T-cell (primary cell): ENCODE results near the gene SORCS3. TPM values are rescaled to one million over a fixed set of nuclear protein-coding genes. Genes with fewer than 3 reads are reported as not detected.

Experiments
- ATAC-seq, 4 experiments: fragments of 200-7000 bp in 3 of 4; fragments of 150-1000 bp in 1 of 4; cut with Tn5 transposase; replicated peaks in 1 of 4; 1 replicate in 3 of 4; 2 replicates in 1 of 4; pipeline ENCODE4 v1.10.0; 2021; ENCODE audit warnings: moderate library complexity in 3 of 4, mild to moderate bottlenecking in 2 of 4, moderate number of reproducible peaks in 1 of 4
- CTCF ChIA-PET, 2 donors: fragments of 300-600 bp; sonication (Branson Sonifier 250); formaldehyde crosslinking; loops; one replicate each; lab custom pipeline; 2022; ENCODE audit warnings: antibody characterized with exemption in 2 of 2; lab: Charles Lee
- POLR2A ChIA-PET, 2 donors: fragments of 300-600 bp; sonication (Branson Sonifier 250); formaldehyde crosslinking; loops; one replicate each; lab custom pipeline; 2022; ENCODE audit warnings: antibody characterized with exemption in 2 of 2; lab: Charles Lee
- DNase-seq, 35 experiments: peaks; one replicate each; pipeline versions ENCODE4 v3.0.0 to v3.0.0-alpha.2; 2013 to 2023
- H3K27ac ChIP-seq: one replicate; pipeline ENCODE4 v1.5.1; 2013; ENCODE audit warnings: low read length
- H3K27me3 ChIP-seq, 2 experiments: replicated peaks in 1 of 2; 1 replicate in 1 of 2; 2 replicates in 1 of 2; pipeline versions ENCODE4 v1.6.1 to v1.7.0; 2013; ENCODE audit warnings: low read length in 1 of 2, mixed read lengths in 1 of 2; ENCODE audit not compliant: control insufficient read depth in 2 of 2, insufficient read depth in 2 of 2; ENCODE audit errors: extremely low read depth in 1 of 2
- H3K36me3 ChIP-seq, 2 donors: 1 replicate in 1 of 2; 2 replicates in 1 of 2; pipeline versions ENCODE4 v1.6.1 to v1.7.0; 2013; ENCODE audit warnings: low read length in 1 of 2; ENCODE audit not compliant: control insufficient read depth in 2 of 2, insufficient read depth in 1 of 2; ENCODE audit errors: extremely low read depth in 1 of 2
- H3K4me1 ChIP-seq, 2 experiments: 1 replicate in 1 of 2; 2 replicates in 1 of 2; pipeline versions ENCODE4 v1.6.1 to v1.7.0; 2013; ENCODE audit warnings: low read length in 2 of 2, mixed read lengths in 1 of 2; ENCODE audit not compliant: insufficient read depth in 2 of 2, control insufficient read depth in 1 of 2; ENCODE audit errors: extremely low read depth in 1 of 2
- H3K4me3 ChIP-seq, 2 donors: 1 replicate in 1 of 2; 2 replicates in 1 of 2; pipeline versions ENCODE4 v1.5.1 to v1.7.0; 2013; ENCODE audit warnings: mild to moderate bottlenecking in 2 of 2, low read length in 1 of 2, moderate library complexity in 1 of 2; ENCODE audit not compliant: control insufficient read depth in 1 of 2; ENCODE audit errors: extremely low read depth in 1 of 2
- H3K9me3 ChIP-seq: 2 replicates; pipeline ENCODE4 v1.7.0; 2013
- H3K27ac Mint-ChIP-seq, 2 donors: one replicate each; pipeline ENCODE4 v1.8.0; 2020 to 2021; ENCODE audit warnings: mild to moderate bottlenecking in 2 of 2, mixed read lengths in 2 of 2
- H3K27me3 Mint-ChIP-seq, 2 donors: one replicate each; pipeline ENCODE4 v1.8.0; 2021 to 2022; ENCODE audit warnings: mixed read lengths in 2 of 2
- H3K36me3 Mint-ChIP-seq: one replicate; pipeline ENCODE4 v1.8.0; 2021; ENCODE audit warnings: mixed read lengths
- H3K4me1 Mint-ChIP-seq, 3 donors: one replicate each; pipeline ENCODE4 v1.8.0; 2020 to 2022; ENCODE audit warnings: mixed read lengths in 3 of 3, mild to moderate bottlenecking in 1 of 3
- H3K4me3 Mint-ChIP-seq, 3 donors: one replicate each; pipeline ENCODE4 v1.8.0; 2020 to 2022; ENCODE audit warnings: mild to moderate bottlenecking in 3 of 3, mixed read lengths in 3 of 3, moderate library complexity in 3 of 3
- H3K9me3 Mint-ChIP-seq, 3 donors: one replicate each; pipeline ENCODE4 v1.8.0; 2020 to 2022; ENCODE audit warnings: mixed read lengths in 3 of 3
- WGBS: methylation state at CpG from one replicate; pipeline ENCODE4 v1.1.5; 2013; ENCODE audit warnings: missing lambda C conversion rate; ENCODE audit not compliant: insufficient coverage; 5-methylcytosine and 5-hydroxymethylcytosine counted together
- total RNA-seq, 35 experiments: library from RNA in 6 of 35; stranded (reverse) in 6 of 35; fragments of 120-200 nt in 1 of 35; gene quantifications; one replicate each; pipeline versions ENCODE4 v1.2.1 to v1.2.4 and lab custom pipeline; 2013 to 2026

The SORCS3 gene
- total RNA-seq, 5 donors from 2014 or later (not counting 1 experiment from before 2014, with no cell fraction given) = 0.03 to 1.8 (median 0.50) TPM; not detected in 1

DNA sequence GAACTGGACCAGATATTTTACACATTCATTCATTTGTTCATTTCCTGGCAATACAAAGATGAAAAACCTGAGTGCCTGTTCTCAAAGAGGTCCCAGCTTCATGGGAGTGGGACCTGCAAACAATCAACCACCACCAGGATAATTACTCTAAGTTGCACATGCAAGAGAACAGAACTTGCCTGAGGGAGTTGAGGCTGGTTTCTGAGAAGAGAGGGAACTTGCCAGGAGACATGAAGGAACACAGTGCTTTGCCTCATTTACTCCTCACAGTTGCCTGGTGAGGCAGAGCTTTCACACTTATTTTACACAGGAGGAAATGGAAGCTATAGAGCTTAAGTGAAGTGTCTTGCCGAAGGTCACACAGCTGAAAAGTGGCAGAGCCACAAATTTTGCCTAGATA is 170.1 kb downstream of the SORCS3 start:
- no peaks in the 10 kb centered on the region for H3K36me3 Mint-ChIP-seq
- ATAC-seq = no peak
- H3K9me3 Mint-ChIP-seq = peaks cover 0 to 9% (median 0%) of the 10 kb centered on the region in 3 donors

DNA sequence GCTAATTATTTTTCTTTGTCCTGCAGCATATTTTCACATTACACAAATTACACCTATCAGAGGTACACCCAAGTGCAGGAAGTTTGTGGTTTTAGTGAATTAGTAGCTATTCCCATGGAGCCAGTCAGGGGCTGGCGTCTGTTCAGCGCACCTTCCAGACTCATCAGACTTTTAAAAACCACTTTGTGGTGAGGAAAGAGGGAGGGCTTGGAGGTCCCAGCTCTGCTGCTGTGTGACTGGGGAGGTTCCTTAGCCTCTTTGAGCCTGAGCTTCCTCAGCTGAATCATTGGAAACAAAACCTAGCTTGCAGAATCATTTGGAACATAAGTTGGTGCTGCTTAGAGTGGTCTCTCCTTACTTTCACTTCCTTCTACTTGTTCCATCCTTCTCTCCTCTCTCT is 175.4 kb downstream of the SORCS3 start:
- no peaks in the 10 kb centered on the region for H3K36me3 Mint-ChIP-seq
- peaks cover 0 to 14% (median 0%) of the 10 kb centered on the region in 3 donors for H3K9me3 Mint-ChIP-seq
- Histone ChIP-seq H3K4me1 (no peaks in the 10 kb centered on the region), H3K36me3 (no peaks in the 10 kb centered on the region), H3K27ac (no peak overlapping the region), H3K27me3 (no peaks in the 10 kb centered on the region), H3K4me3 (no peak overlapping the region), H3K9me3 (no peaks in the 10 kb centered on the region)
- no peak for ATAC-seq
- WGBS = no CpG with 5 or more reads among the region's 2 CpGs
- ChIA-PET POLR2A (no interaction called here), CTCF (no interaction called here)
- no peak for DNase-seq
- no peak overlapping the region for H3K27ac Mint-ChIP-seq
- peaks cover 0 to 8% (median 0%) of the 10 kb centered on the region in 3 donors for H3K4me1 Mint-ChIP-seq
- H3K27me3 Mint-ChIP-seq = peaks cover 5 to 19% of the 10 kb centered on the region in 2 donors
- no peak overlapping the region for H3K4me3 Mint-ChIP-seq

More for the DNA sequence above, 170.1 kb downstream of the SORCS3 start:
- Mint-ChIP-seq H3K4me3 (no peak overlapping the region), H3K27ac (no peak overlapping the region), H3K27me3 (peaks cover 0 to 19% of the 10 kb centered on the region in 2 donors), H3K4me1 (no peaks in the 10 kb centered on the region)
- WGBS = 83% methylated on average over 1 of the region's 1 CpG
- H3K27ac ChIP-seq = no peak overlapping the region
- H3K36me3 ChIP-seq = no peaks in the 10 kb centered on the region
- H3K4me1 ChIP-seq = no peaks in the 10 kb centered on the region
- H3K4me3 ChIP-seq = no peak overlapping the region
- POLR2A ChIA-PET = no interaction called here
- no peaks in the 10 kb centered on the region for H3K27me3 ChIP-seq
- no peaks in the 10 kb centered on the region for H3K9me3 ChIP-seq
- no peak for DNase-seq
- CTCF ChIA-PET = no interaction called here

DNA sequence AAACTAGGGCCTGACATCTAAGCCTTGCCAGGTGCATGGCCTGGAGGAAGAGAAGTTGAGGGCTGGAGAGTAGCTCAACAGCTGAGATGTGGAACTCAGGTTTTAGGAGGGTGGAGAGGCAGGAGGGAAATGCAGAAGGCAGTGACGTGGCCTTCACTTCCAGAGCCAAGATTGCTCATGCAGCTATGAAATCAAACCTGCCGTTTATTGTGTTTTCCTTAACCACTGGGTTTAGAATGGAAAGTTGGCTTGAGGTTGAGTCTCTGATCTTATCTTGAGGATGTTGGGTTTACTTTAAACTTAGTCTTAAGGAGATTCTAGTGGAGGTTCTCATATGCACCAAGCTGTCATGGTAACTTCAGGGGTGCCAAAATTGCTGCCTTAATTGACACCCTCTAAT is 178.6 kb downstream of the SORCS3 start:
- Histone ChIP-seq H3K27me3 (no peaks in the 10 kb centered on the region), H3K4me3 (no peak overlapping the region), H3K27ac (no peak overlapping the region), H3K36me3 (no peaks in the 10 kb centered on the region), H3K9me3 (no peaks in the 10 kb centered on the region), H3K4me1 (no peaks in the 10 kb centered on the region)
- Mint-ChIP-seq H3K27me3 (peaks cover 5 to 14% of the 10 kb centered on the region in 2 donors), H3K4me1 (peaks cover 0 to 8% (median 0%) of the 10 kb centered on the region in 3 donors), H3K9me3 (peaks cover 0 to 15% (median 3%) of the 10 kb centered on the region in 3 donors), H3K36me3 (no peaks in the 10 kb centered on the region), H3K27ac (no peak overlapping the region), H3K4me3 (no peak overlapping the region)
- WGBS = 17% methylated on average over 2 of the region's 2 CpGs
- ChIA-PET CTCF (no interaction called here), POLR2A (no interaction called here)
- DNase-seq (no peak), ATAC-seq (no peak)

GRCh38 chr10:104822088-104822487 is 181.0 kb downstream of the SORCS3 start:
- WGBS = 100% methylated on average over 1 of the region's 3 CpGs
- no peak for ATAC-seq
- Histone ChIP-seq H3K9me3 (no peaks in the 10 kb centered on the region), H3K4me3 (no peak overlapping the region), H3K4me1 (no peaks in the 10 kb centered on the region), H3K27ac (no peak overlapping the region), H3K27me3 (no peaks in the 10 kb centered on the region), H3K36me3 (no peaks in the 10 kb centered on the region)
- Mint-ChIP-seq H3K36me3 (no peaks in the 10 kb centered on the region), H3K27me3 (peaks cover 2 to 14% of the 10 kb centered on the region in 2 donors), H3K9me3 (peaks cover 0 to 29% (median 11%) of the 10 kb centered on the region in 3 donors), H3K4me1 (peaks cover 0 to 2% (median 0%) of the 10 kb centered on the region in 3 donors), H3K27ac (no peak overlapping the region), H3K4me3 (no peak overlapping the region)
- ChIA-PET POLR2A (no interaction called here), CTCF (no interaction called here)
- DNase-seq = no peak

DNA sequence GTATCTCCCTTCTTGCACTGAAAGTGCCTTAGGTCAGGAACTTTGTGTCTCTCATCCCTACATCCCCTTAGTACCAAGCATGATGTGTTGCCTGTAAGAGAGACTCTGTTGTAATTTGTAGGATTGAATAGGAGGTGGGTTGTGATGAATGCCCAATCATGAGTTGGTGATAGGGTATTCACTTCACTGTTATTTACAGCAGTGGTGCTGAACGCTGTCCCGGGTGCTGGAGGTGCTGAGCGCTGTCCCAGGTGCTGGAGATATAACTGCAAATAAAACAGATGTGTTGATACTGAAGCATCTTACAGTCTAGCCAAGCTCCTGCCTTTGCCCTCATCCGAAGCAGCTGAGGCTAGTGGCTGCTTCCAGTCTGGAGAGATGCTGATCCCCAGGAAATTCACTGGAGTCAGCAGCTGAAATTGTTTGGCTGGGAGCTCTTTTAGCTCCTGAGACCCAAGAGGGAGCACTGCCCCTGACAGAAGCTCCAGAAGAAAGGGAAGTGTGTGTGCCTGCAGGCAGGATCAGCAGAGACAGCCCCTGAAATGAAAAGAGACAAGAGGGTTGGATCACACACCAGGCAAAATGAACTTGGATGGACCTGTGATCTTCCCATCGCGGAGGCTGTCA is 183.4 kb downstream of the SORCS3 start:
- Mint-ChIP-seq H3K27me3 (peaks cover 0 to 6% of the 10 kb centered on the region in 2 donors), H3K27ac (no peak overlapping the region), H3K4me3 (no peak overlapping the region), H3K9me3 (peaks cover 5 to 30% (median 22%) of the 10 kb centered on the region in 3 donors), H3K36me3 (no peaks in the 10 kb centered on the region), H3K4me1 (peaks cover 0 to 2% (median 0%) of the 10 kb centered on the region in 3 donors)
- ChIA-PET CTCF (no interaction called here), POLR2A (no interaction called here)
- peak in 11 of 35 experiments; percentile 1 to 14 (median 7) for DNase-seq
- H3K27me3 ChIP-seq = no peaks in the 10 kb centered on the region
- H3K4me1 ChIP-seq = no peaks in the 10 kb centered on the region
- no peaks in the 10 kb centered on the region for H3K36me3 ChIP-seq
- no peak overlapping the region for H3K4me3 ChIP-seq
- H3K27ac ChIP-seq = no peak overlapping the region
- no peak for ATAC-seq
- WGBS = 53% methylated on average over 4 of the region's 6 CpGs
- H3K9me3 ChIP-seq = no peaks in the 10 kb centered on the region

DNA sequence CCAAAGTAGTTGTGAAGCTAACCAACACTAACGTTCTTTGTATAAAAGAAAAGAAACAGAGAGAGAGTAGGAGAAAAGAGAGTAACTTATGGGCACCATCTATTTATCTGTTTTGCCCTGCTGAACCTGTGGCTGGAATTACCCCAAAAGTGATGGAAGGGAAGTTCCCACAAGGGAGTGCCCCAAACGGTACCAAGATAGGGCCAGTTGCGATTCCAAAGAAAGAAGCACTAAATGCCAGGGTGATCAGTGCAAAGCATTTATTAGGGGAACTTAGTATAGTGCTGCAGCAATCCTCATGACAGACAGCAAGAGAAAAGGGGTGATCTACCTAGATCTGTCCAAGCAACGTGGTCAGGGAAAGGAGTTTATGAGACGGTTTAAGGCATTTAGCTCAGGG is 190.2 kb downstream of the SORCS3 start:
- Mint-ChIP-seq H3K4me3 (no peak overlapping the region), H3K36me3 (no peaks in the 10 kb centered on the region), H3K4me1 (no peaks in the 10 kb centered on the region), H3K9me3 (peaks cover 5 to 13% (median 10%) of the 10 kb centered on the region in 3 donors), H3K27ac (no peak overlapping the region), H3K27me3 (peaks cover 0 to 12% of the 10 kb centered on the region in 2 donors)
- H3K27me3 ChIP-seq = no peaks in the 10 kb centered on the region
- H3K9me3 ChIP-seq = no peaks in the 10 kb centered on the region
- H3K36me3 ChIP-seq = no peaks in the 10 kb centered on the region
- ATAC-seq (no peak), DNase-seq (no peak)
- H3K4me1 ChIP-seq = no peaks in the 10 kb centered on the region
- 71% methylated on average over 2 of the region's 5 CpGs for WGBS
- POLR2A ChIA-PET = no interaction called here
- H3K4me3 ChIP-seq = no peak overlapping the region
- CTCF ChIA-PET = no interaction called here
- no peak overlapping the region for H3K27ac ChIP-seq
